Right lobe of liver (tissue), 4 donors: ENCODE results near the gene NR1I3.
A peak's percentile ranks its signal among the peaks of the same experiment; 100 is the strongest.

Experiments used
- POLR2A ChIP-seq: fragments of 450-650 bp; IDR thresholded peaks from one replicate; pipeline ENCODE4 v1.6.1; 2017; ENCODE audit warnings: antibody characterized with exemption, mild to moderate bottlenecking
- TF ChIP-seq, protein P1 (sequence below), 4 donors: fragments of 200-600 bp in 3 of 4; fragments of 450-650 bp in 1 of 4; IDR thresholded peaks; one replicate each; pipeline versions ENCODE4 v1.5.1 to v1.8.0; 2016 to 2022; ENCODE audit warnings: antibody characterized with exemption in 4 of 4, mild to moderate bottlenecking in 2 of 4
- donor health status: DM: no; HTN: no; CAD: no.
- donor health status: DM: no; HTN: no; CAD: no.
- donor health status: DM: no; HTN: yes; CAD: no.

DNA sequence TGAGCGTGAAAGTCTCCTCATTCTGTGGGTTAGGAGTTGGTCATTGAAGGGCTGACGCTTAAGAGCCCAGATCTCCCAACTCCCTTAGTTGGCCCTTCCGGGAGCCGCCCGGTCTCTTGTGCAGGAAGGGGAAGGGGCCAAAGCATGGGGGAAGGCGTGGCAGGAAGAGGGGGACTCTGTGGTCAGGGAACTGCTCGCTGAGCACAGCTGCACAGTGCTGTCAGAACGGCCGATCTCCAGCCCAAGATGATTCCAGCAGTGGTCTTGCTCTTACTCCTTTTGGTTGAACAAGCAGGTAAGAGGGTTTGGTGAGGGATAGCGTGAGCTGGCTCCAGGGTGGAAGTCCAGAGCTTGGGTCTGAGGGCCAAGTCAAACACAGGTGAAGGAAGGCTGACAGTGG lies 22.9 kb downstream of the NR1I3 start, which contains the start of gene FCER1G:
- TF ChIP-seq, protein P1, sequence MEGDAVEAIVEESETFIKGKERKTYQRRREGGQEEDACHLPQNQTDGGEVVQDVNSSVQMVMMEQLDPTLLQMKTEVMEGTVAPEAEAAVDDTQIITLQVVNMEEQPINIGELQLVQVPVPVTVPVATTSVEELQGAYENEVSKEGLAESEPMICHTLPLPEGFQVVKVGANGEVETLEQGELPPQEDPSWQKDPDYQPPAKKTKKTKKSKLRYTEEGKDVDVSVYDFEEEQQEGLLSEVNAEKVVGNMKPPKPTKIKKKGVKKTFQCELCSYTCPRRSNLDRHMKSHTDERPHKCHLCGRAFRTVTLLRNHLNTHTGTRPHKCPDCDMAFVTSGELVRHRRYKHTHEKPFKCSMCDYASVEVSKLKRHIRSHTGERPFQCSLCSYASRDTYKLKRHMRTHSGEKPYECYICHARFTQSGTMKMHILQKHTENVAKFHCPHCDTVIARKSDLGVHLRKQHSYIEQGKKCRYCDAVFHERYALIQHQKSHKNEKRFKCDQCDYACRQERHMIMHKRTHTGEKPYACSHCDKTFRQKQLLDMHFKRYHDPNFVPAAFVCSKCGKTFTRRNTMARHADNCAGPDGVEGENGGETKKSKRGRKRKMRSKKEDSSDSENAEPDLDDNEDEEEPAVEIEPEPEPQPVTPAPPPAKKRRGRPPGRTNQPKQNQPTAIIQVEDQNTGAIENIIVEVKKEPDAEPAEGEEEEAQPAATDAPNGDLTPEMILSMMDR (IDR thresholded peaks at IDR 0.05), result no peak
- TF ChIP-seq POLR2A, result peak; percentile 66
